K562 (cell line): ENCODE measurements around the gene CBR4. TPM values are rescaled to one million over a fixed set of nuclear protein-coding genes. Genes with fewer than 3 reads are reported as not detected.
A peak's percentile ranks its signal among the peaks of the same experiment; 100 is the strongest.

Experiments used
- ATF1 ChIP-seq, 2 experiments: fragments of 450-650 bp in 1 of 2; IDR thresholded peaks; 2 replicates each; pipeline ENCODE4 v1.6.1; 2016; ENCODE audit warnings: missing compliant biosample characterization in 1 of 2, missing genetic modification characterization in 1 of 2
- CBX3 ChIP-seq, 2 experiments: IDR thresholded peaks; 1 replicate in 1 of 2; 2 replicates in 1 of 2; pipeline ENCODE4 v1.6.1; 2012; ENCODE audit warnings: inconsistent platforms in 2 of 2, low read length in 2 of 2, borderline replicate concordance in 1 of 2, control low read depth in 1 of 2
- CREM ChIP-seq: IDR thresholded peaks from 2 replicates; pipeline ENCODE4 v1.6.1; 2014; ENCODE audit warnings: antibody characterized with exemption, low read depth
- DDX20 ChIP-seq: fragments of 450-650 bp; IDR thresholded peaks from 2 replicates; pipeline ENCODE4 v1.6.1; 2016; ENCODE audit warnings: missing genetic modification characterization, low read depth, mild to moderate bottlenecking, missing compliant biosample characterization, moderate library complexity
- ESRRA ChIP-seq: fragments of 450-650 bp; IDR thresholded peaks from 2 replicates; pipeline ENCODE4 v1.6.1; 2014; ENCODE audit warnings: low read depth, mild to moderate bottlenecking, moderate library complexity, borderline replicate concordance
- HDAC2 ChIP-seq: fragments of 450-650 bp; IDR thresholded peaks from 2 replicates; pipeline ENCODE4 v1.6.1; 2016; ENCODE audit warnings: mild to moderate bottlenecking
- HNRNPH1 ChIP-seq: fragments of 200-400 bp; formaldehyde crosslinking; optimal IDR thresholded peaks from 2 replicates; pipeline ENCODE3; 2017; ENCODE audit warnings: low read depth, mild to moderate bottlenecking, low read length, moderate library complexity
- JUND ChIP-seq, 2 experiments: IDR thresholded peaks; 2 replicates in 1 of 2; 3 replicates in 1 of 2; pipeline ENCODE4 v1.6.1; 2011; ENCODE audit warnings: borderline replicate concordance in 2 of 2, low read depth in 2 of 2, low read length in 2 of 2, improper control_type of control experiment in 1 of 2, missing biosample characterization in 1 of 2, missing genetic modification characterization in 1 of 2, missing genetic modification reagents in 1 of 2
- KDM4B ChIP-seq, 2 experiments: fragments of 450-650 bp in 1 of 2; sonication (generic) in 1 of 2; IDR thresholded peaks; 2 replicates each; pipeline ENCODE4 v1.6.1; 2016 to 2017; ENCODE audit warnings: borderline replicate concordance in 2 of 2, antibody characterized with exemption in 1 of 2, low read depth in 1 of 2, mild to moderate bottlenecking in 1 of 2
- PHF20 ChIP-seq: fragments of 450-650 bp; IDR thresholded peaks from 2 replicates; pipeline ENCODE4 v1.6.1; 2018; ENCODE audit not compliant: partially characterized antibody
- PHF21A ChIP-seq: fragments of 450-650 bp; IDR thresholded peaks from 2 replicates; pipeline ENCODE4 v1.6.1; 2017; ENCODE audit warnings: low read depth, borderline replicate concordance
- SRSF3 ChIP-seq: fragments of 200-400 bp; formaldehyde crosslinking; IDR thresholded peaks from 2 replicates; pipeline ENCODE4 v1.6.1; 2016; ENCODE audit warnings: mild to moderate bottlenecking, low read length, moderate library complexity; ENCODE audit not compliant: insufficient read depth
- ZNF583 ChIP-seq: fragments of 250-450 bp; sonication (Bioruptor Pico); IDR thresholded peaks from 2 replicates; pipeline ENCODE4 v1.4.0; 2020
- ZNF696 ChIP-seq: fragments of 250-450 bp; sonication (Bioruptor Pico); conservative IDR thresholded peaks from 2 replicates; pipeline ENCODE4 v1.4.0; 2020; ENCODE audit warnings: mild to moderate bottlenecking, moderate library complexity
- polyA plus RNA-seq, 8 experiments: library from polyadenylated mRNA; depleted of rRNA in 4 of 8; stranded (reverse) in 5 of 8; unstranded in 3 of 8; fragments of >200 nt; fragmentation: Nextera tagmentation in 2 of 8; fragmentation: Illumina TruSeq in 1 of 8; extraction: Ambion mirVana in 2 of 8; extraction: Trizol in 1 of 8; gene quantifications; 2 replicates each; pipeline versions ENCODE4 v1.2.1 to v1.2.3, GENCODE V29; 2011 to 2014; ENCODE audit warnings: inconsistent platforms in 1 of 8, missing spikeins in 1 of 8
- total RNA-seq, 7 experiments: library from RNA; depleted of rRNA in 6 of 7; stranded (reverse); fragments of >200 nt in 6 of 7; fragmentation: Illumina TruSeq in 2 of 7; extraction: Trizol in 2 of 7; gene quantifications; 2 replicates each; pipeline versions ENCODE4 v1.2.1 to v1.2.3, GENCODE V29; 2011 to 2021; ENCODE audit warnings: low replicate concordance in 1 of 7
- TF ChIP-seq, protein P1 (sequence below): fragments of 450-650 bp; conservative IDR thresholded peaks from 2 replicates; pipeline ENCODE4 v1.6.1; 2016; ENCODE audit warnings: missing genetic modification characterization, low read depth, mild to moderate bottlenecking, control low read depth, missing compliant biosample characterization
- TF ChIP-seq, protein P2 (sequence below): fragments of 450-650 bp; formaldehyde crosslinking; IDR thresholded peaks from 2 replicates; pipeline ENCODE4 v1.4.0; 2020; ENCODE audit warnings: mild to moderate bottlenecking, moderate library complexity
- TF ChIP-seq, protein P3 (sequence below): fragments of 450-650 bp; IDR thresholded peaks from one replicate; pipeline ENCODE4 v1.6.1; 2018; ENCODE audit warnings: mild to moderate bottlenecking, moderate library complexity; ENCODE audit not compliant: partially characterized antibody

Gene CBR4
- total and polyA plus RNA-seq, 9 of the 15 experiments (the other 6 are each of a cell fraction or from before 2014, with no cell fraction given) = 12.1 to 26.4 (median 18.6) TPM

DNA sequence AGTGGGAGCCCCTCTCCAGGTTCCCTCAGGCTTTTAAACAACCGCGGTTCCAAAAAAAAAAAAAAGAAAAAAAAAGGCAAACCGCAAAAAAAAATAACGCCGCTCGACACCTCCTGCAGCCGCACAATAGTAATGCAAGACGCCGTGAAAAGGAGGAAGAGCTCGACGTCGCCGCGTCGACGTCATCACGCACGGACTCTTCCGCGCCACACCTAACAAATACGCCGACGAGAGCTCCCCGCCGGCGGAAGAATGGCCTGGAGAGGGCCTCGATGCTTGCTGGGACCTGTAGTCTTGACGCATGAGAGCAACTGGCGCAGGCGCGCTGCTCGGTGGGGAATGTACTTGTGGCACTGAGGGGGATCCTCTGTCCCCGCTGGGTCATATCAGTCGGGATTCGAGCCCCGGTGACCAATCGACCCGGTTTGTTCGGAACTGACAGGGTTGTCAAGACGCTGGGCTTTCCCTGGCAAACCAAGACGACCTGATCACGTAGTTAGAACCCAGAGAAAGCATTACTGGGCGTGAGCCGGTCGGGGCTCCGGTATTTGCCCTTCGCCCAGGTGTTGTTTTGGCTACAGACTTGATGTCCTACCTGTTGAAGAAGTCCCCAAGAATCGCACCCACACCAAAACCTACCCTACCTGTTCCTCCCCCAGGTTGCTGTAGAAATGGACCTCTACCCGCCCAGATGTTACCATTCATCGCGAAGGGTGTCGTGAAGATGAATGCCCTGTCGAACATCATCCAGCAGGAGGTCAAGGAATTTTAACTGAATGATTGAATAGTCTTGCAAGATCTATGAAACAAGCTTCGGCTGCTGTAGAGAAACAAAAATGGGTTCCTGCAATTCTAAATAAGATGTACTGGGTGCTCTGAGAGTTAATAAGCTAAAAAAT is at the start of gene CBR4 (continued):
- TF ChIP-seq DDX20 (tag) (no peak), KDM4B (IDR thresholded peaks at IDR 0.05; ENCODE audit: borderline replicate concordance in 2 of 2, low read depth in 1 of 2) (no peak), CREM (peak; percentile 98), PHF21A (no peak), ATF1 (CRISPR knock-in tag; IDR thresholded peaks at IDR 0.05) (peak; percentile 77), ATF1 (tag; IDR thresholded peaks at IDR 0.05) (peak; percentile 96), HNRNPH1 (no peak), ZNF696 (CRISPR knock-in tag) (no peak), PHF20 (no peak), HDAC2 (no peak; the same call in 1 of the 2 replicates), ESRRA (peak; percentile 51; the same call in 1 of the 2 replicates), JUND (IDR thresholded peaks at IDR 0.05; ENCODE audit: borderline replicate concordance, low read depth, low read length) (peak; percentile 69), JUND (tag; IDR thresholded peaks at IDR 0.05; ENCODE audit: borderline replicate concordance, low read depth, low read length) (no peak; the same call in 2 of the 3 replicates), CBX3 (IDR thresholded peaks at IDR 0.05; ENCODE audit: borderline replicate concordance in 1 of 2, low read length in 2 of 2) (no peak; a peak in 1 of 3 replicates), ZNF583 (CRISPR knock-in tag) (no peak), SRSF3 (no peak)
- TF ChIP-seq, protein P1, sequence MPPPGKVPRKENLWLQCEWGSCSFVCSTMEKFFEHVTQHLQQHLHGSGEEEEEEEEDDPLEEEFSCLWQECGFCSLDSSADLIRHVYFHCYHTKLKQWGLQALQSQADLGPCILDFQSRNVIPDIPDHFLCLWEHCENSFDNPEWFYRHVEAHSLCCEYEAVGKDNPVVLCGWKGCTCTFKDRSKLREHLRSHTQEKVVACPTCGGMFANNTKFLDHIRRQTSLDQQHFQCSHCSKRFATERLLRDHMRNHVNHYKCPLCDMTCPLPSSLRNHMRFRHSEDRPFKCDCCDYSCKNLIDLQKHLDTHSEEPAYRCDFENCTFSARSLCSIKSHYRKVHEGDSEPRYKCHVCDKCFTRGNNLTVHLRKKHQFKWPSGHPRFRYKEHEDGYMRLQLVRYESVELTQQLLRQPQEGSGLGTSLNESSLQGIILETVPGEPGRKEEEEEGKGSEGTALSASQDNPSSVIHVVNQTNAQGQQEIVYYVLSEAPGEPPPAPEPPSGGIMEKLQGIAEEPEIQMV (tag) = no peak
- TF ChIP-seq, protein P2, sequence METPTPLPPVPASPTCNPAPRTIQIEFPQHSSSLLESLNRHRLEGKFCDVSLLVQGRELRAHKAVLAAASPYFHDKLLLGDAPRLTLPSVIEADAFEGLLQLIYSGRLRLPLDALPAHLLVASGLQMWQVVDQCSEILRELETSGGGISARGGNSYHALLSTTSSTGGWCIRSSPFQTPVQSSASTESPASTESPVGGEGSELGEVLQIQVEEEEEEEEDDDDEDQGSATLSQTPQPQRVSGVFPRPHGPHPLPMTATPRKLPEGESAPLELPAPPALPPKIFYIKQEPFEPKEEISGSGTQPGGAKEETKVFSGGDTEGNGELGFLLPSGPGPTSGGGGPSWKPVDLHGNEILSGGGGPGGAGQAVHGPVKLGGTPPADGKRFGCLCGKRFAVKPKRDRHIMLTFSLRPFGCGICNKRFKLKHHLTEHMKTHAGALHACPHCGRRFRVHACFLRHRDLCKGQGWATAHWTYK (CRISPR knock-in tag) = 0 out of 2 replicates have a peak, but pooled peaks have one; percentile 56
- TF ChIP-seq, protein P3, sequence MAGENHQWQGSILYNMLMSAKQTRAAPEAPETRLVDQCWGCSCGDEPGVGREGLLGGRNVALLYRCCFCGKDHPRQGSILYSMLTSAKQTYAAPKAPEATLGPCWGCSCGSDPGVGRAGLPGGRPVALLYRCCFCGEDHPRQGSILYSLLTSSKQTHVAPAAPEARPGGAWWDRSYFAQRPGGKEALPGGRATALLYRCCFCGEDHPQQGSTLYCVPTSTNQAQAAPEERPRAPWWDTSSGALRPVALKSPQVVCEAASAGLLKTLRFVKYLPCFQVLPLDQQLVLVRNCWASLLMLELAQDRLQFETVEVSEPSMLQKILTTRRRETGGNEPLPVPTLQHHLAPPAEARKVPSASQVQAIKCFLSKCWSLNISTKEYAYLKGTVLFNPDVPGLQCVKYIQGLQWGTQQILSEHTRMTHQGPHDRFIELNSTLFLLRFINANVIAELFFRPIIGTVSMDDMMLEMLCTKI = no peak
